ENCODE measurements around the gene SCD.
"Not testable (repeated sequence)": the region's sequence is repeated elsewhere in the genome, so short reads cannot be mapped to it uniquely, and the experiment has no call there.

SCD gene

GRCh38 chr10:100346765-100347567 lies at the start of gene SCD:
Gene SCD (plus strand): TSS chr10:100347233. CDS start chr10:100347505, 272 bp downstream.
- peak; percentile 43 for DNase-seq

- DNase-seq = no peak
Measured at GRCh38 chr10:100297242-100297641, 49.8 kb upstream of the SCD start.

GRCh38 chr10:100301123-100301522 lies 45.9 kb upstream of the SCD start:
- not testable (repeated sequence) for DNase-seq

GRCh38 chr10:100303724-100304319 lies 43.2 kb upstream of the SCD start:
- DNase-seq = no peak

GRCh38 chr10:100304414-100304813 lies 42.6 kb upstream of the SCD start:
- no peak for DNase-seq

GRCh38 chr10:100306861-100307260 lies 40.2 kb upstream of the SCD start:
- DNase-seq = no peak

- DNase-seq = no peak
Measured at GRCh38 chr10:100307684-100308083, 39.3 kb upstream of the SCD start.

- DNase-seq = no peak
Measured at GRCh38 chr10:100311298-100311697, 35.7 kb upstream of the SCD start.

- no peak for DNase-seq
Measured at GRCh38 chr10:100315615-100316014, 31.4 kb upstream of the SCD start.

- no peak for DNase-seq
Measured at GRCh38 chr10:100318207-100318606, 28.8 kb upstream of the SCD start.

GRCh38 chr10:100319707-100320402 lies 27.2 kb upstream of the SCD start:
- DNase-seq = no peak

- DNase-seq = no peak
Measured at GRCh38 chr10:100325158-100325557, 21.9 kb upstream of the SCD start.

- no peak for DNase-seq
Measured at GRCh38 chr10:100327007-100327717, 19.9 kb upstream of the SCD start.

- DNase-seq = no peak
Measured at GRCh38 chr10:100327718-100328009, 19.4 kb upstream of the SCD start.

- DNase-seq = no peak
Measured at GRCh38 chr10:100328198-100328597, 18.8 kb upstream of the SCD start.

GRCh38 chr10:100330079-100330478 lies 17.0 kb upstream of the SCD start, which contains the start of gene PKD2L1:
Gene PKD2L1 (minus strand): TSS chr10:100330228. CDS start chr10:100330103, 125 bp downstream.
- no peak for DNase-seq

GRCh38 chr10:100333106-100333505 lies 13.9 kb upstream of the SCD start:
- no peak for DNase-seq

- no peak for DNase-seq
Measured at GRCh38 chr10:100333661-100334440, 13.2 kb upstream of the SCD start.

- no peak for DNase-seq
Measured at GRCh38 chr10:100334762-100335161, 12.3 kb upstream of the SCD start.

- DNase-seq = no peak
Measured at GRCh38 chr10:100338434-100339036, 8.5 kb upstream of the SCD start.

- no peak for DNase-seq
Measured at GRCh38 chr10:100339236-100339635, 7.8 kb upstream of the SCD start.

Measured in NCI-H2029 treated with DMSO at 0.1 percent for 48 hours (cell line).